HG03457 (cell line): ENCODE results near the gene NLGN2.

Experiments used
- ATAC-seq: cut with Tn5 transposase; IDR thresholded peaks from one replicate; pipeline ENCODE4 v1.9.1; 2021; ENCODE audit warnings: moderate number of reproducible peaks; ENCODE audit not compliant: unreplicated experiment

Gene NLGN2

DNA sequence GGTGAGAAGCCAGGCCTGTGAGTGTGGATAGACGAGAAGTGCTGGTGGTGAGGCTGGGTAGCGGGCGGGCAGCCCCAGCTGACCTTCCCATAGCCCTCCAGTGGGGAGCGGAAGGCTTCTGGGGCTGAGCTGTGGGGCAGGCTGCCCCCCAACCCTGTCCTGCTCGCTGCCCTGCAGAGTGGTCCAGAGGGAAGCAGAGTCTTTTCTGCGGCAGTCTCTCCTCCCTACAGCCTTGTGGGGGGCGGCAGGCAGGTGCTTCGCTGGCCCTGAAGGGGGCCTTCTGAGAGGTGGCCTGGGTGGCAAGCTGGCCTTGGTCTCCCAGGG, 3.7 kb downstream of the NLGN2 start:
- no peak for ATAC-seq

DNA sequence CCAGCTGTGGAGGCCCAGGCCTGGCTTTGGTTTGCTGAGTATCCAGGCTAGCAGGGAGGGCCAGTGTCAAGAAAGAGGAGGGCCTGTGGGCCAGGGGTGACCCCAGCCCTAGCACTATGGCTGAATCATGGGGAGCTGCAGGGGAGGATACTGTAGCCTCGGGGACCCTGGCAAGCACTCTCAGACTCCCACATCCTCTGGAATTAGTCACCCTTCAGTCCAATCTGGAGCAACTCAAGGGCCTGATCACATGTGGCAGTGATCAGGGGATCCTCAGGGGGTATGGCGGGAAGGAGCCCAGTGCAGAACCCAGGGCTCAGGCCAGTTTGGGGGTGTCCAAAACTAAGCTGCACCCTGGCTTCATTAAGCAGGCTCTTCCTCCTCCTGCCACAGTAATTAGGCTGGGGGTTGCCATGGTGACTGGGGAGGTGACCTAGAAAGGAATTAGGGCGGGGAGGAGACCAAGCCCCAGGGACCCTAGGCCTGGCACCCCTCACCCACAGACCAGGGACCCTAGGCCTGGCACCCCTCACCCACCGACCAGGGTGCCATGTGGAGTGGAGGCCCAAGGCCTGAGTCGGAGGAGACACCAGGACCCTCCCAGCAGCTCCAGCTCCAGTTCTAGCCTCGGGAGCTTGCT, 5.8 kb downstream of the NLGN2 start:
- no peak for ATAC-seq

DNA sequence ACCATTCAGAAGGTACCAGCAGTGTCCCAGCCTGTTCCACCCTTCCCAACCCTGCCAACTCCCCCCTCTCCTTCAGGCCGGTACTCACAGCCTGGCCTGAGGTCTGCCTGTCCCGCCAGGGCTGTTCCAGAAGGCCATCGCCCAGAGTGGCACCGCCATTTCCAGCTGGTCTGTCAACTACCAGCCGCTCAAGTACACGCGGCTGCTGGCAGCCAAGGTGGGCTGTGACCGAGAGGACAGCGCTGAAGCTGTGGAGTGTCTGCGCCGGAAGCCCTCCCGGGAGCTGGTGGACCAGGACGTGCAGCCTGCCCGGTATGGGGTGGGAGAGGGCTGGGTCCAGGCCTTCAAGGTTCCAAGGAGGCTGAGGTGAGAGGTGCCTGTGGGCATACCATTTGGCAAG, 7.2 kb downstream of the NLGN2 start:
- ATAC-seq, result no peak

DNA sequence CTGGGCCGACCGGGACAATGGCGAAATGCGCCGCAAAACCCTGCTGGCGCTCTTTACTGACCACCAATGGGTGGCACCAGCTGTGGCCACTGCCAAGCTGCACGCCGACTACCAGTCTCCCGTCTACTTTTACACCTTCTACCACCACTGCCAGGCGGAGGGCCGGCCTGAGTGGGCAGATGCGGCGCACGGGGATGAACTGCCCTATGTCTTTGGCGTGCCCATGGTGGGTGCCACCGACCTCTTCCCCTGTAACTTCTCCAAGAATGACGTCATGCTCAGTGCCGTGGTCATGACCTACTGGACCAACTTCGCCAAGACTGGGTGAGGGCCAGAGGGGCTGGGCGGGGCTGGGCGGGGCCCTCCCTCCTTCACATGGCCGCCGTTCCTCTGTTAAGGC, 8.1 kb downstream of the NLGN2 start:
- ATAC-seq, result no peak

DNA sequence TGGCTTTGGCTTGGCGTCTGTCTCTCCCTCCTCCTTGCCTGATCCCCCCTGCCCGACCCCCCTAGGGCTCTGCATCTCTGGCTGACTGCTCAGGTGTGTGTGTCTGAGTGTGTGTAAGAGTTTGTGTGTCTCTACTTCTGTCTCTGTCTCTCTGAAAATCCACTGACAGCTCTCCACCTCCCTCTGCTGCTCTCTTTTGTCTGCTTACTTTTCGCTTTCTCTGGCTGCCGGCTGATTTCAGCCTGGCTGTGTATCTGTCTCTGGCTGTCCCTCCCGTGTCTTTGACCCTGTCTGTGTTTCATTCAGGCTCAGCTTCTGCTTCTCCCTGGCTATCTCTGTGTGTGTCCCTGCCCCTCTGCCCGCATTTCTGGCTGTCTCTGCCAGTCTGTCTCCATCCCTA, 8.7 kb downstream of the NLGN2 start:
- ATAC-seq, result no peak

DNA sequence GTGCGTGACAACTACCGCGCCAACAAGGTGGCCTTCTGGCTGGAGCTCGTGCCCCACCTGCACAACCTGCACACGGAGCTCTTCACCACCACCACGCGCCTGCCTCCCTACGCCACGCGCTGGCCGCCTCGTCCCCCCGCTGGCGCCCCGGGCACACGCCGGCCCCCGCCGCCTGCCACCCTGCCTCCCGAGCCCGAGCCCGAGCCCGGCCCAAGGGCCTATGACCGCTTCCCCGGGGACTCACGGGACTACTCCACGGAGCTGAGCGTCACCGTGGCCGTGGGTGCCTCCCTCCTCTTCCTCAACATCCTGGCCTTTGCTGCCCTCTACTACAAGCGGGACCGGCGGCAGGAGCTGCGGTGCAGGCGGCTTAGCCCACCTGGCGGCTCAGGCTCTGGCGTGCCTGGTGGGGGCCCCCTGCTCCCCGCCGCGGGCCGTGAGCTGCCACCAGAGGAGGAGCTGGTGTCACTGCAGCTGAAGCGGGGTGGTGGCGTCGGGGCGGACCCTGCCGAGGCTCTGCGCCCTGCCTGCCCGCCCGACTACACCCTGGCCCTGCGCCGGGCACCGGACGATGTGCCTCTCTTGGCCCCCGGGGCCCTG, 9.5 kb downstream of the NLGN2 start:
- no peak for ATAC-seq

DNA sequence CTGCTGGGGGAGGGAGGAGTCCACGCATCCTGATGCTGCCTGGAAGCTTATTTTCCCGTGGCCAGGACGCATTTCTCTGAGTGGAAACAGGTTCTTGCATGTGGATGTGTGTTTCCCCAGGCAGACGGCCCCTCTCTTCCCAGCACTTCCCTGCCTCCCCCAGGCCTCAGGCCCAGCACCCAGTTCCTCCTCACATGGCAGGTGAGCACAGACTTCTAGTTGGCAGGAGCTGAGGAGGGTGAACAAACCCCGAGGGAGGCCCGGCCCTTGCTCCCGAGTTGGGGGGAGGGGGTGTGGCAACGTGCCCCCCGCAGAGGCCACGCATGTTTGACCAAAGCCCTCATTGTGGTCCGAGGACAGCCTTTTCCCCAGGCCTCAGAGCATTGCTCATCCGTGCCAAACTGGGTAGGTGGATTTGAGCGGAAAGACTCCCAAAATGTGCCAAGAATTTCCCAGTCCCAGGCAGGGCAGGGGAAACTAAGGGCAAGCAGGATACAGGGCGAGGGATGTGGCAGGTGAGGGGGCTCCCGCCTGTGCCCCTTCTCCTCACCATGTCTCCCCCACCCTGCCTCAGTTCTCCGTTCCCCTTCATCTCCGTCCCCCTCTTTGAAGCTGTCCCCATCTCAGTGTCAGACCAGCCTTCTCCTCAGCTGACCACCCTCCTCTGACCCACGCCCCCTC, 11.0 kb downstream of the NLGN2 start:
- no peak for ATAC-seq

DNA sequence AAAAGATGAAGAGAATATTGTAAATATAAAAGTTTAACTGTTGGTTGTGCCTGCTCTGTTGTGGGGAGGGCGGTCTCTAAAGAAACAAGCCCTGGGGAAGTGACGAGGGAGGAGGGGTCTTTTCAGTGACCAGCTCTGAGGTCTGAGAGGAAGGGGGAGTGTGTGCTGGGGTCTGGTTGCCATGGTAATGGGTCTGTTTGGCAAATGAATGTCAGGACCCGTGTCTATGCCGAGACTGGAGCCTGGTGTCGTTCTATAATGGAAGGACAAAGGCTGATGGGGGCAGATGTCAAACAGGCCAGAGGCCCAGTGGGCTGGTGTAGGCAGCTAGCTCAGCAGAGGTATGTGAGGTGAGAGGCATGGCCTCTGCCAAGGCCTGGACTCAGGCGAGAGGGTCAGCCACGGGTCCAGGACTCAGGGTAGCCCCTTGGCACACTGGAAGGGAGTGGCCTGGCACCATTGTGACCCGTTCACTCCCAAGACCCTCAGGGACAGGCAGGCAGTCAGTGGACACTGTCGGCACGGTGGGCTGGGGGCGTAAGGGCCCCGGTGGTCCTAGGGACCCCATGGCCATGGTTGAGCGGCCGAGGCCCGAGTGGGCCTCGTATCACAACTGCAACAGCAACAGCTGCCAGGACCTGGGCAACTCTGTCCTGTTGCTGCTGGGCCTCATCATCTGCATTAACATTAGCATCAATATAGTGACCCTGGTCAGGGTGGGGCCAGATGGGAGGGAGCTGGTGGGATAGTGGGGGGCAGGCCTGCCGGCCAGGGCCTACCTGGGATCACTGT, 12.4 kb downstream of the NLGN2 start, which contains the start of gene SPEM1:
Gene SPEM1, plus strand, starts transcription at position 506 of the 792 bp plus-strand sequence. Its CDS starts 61 bp downstream, at position 567.
- no peak for ATAC-seq

DNA sequence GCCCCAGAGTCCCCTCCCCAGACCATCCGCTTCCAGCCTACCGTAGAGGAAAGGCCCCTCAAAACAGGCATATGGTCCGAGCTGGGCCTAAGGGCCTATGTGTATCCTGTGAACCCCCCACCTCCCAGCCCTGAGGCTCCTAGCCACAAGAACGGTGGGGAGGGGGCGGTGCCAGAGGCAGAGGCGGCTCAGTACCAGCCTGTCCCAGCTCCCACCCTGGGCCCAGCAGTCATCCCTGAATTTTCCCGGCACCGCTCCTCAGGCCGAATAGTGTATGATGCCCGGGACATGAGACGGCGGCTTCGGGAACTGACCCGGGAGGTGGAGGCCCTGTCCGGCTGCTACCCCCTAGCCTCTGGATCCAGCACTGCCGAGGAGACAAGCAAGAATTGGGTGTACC, 13.5 kb downstream of the NLGN2 start:
- no peak for ATAC-seq

DNA sequence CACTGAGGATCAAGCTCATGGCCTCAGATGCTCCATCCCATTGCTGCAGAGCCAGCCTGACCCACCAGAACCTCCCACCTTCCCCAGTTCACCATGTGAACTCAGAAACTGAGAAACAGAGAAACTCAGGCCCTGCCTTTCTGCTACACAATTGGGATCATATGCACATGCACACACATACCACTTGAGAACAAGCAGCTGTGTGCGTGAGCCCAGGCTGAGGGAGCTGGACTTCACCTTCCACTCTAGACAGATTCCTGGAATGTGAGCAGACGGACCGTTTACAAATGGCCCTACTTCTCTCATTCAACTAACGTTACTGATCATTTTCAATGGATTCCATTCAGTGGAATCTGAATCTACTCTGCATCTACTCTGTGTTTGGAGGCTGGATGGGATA, 16.0 kb downstream of the NLGN2 start:
- ATAC-seq, result no peak

DNA sequence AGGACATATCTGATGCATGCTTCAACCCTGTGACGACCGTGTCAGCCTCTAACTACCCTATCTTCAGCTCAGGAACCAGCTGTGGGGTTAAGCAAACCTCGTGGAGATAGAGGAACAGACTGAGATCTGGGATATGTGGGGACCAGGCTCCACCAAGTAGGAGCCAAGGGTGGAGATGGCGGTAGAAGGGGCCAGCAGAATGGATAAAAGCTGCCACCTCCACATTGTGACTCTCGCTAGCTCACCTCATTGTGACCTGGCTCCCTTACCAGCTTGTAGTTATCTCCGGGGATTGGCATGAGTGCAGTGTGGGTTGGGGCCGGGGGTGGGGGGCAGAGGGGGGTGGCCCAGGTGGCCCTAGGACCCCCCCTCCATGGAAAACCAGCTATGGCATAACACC, 17.7 kb downstream of the NLGN2 start, which contains the start of gene SPEM2:
Gene SPEM2, plus strand, starts transcription at position 301 of the 400 bp plus-strand sequence. Its CDS starts 73 bp downstream, at position 374.
- no peak for ATAC-seq

DNA sequence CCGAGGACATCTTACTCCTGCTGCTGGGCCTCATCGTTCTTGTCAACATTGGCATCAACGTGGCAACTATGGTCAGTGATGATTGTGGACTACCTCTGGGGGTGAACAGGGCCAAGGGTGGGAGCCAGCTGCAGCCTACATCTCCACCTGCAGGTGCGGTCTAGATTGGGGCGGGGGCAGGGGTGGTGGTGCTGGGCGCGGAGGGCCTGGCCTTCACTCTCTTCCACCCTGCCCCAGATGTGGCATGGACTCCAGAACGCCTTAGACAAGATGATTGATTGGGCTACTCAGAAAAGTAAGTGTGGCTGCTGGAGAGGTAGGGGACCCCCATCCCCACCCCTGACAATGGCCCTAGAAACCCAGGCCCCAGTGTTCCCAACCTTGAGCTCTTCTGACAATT, 18.1 kb downstream of the NLGN2 start:
- no peak for ATAC-seq

DNA sequence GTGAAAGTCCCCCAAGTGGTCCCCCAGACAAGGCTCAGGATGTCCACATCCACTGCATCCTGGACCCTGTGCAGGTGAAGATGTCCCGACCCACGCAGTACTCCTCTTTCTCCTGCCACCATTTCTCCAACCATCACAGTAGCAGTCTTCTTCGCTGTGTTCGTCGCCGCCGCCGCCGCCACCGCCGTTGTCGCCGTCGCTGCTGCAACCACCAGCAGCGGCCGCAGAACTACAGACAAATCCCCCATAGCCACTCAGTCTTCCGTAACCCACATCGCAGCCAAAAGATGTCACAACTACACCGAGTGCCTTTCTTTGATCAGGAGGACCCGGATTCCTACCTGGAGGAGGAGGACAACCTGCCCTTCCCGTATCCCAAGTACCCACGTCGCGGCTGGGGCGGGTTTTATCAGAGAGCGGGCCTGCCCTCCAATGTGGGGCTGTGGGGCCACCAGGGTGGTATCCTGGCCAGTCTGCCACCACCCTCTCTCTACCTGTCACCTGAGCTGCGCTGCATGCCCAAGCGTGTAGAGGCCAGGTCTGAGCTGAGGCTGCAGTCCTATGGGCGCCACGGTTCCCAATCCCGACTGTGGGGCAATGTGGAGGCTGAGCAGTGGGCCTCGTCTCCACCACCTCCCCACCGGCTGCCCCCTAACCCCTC, 18.7 kb downstream of the NLGN2 start:
- no peak for ATAC-seq

DNA sequence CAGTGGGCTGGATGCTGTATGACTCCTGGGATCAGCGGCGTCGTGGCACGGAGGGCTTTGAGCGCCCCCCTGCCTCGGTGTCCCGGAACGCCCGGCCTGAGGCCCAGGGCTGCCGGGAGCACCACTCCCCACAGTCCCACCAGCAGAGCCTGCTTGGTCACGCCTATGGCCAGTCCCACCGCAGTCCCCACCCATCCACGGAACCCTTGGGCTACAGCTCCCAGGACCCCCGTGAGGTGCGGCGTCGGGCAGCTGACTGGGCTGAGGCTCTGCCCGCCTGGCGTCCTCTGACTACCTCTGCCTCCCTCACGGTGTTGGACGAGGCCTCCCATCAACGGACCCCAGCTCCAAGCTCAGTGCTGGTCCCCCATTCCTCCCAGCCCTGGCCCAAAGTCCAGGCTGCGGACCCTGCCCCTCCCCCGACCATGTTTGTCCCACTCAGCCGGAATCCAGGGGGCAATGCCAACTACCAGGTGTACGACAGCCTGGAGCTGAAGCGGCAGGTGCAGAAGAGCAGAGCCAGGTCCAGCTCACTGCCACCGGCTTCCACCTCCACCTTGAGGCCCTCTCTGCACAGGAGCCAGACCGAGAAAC, 19.3 kb downstream of the NLGN2 start:
- no peak for ATAC-seq

DNA sequence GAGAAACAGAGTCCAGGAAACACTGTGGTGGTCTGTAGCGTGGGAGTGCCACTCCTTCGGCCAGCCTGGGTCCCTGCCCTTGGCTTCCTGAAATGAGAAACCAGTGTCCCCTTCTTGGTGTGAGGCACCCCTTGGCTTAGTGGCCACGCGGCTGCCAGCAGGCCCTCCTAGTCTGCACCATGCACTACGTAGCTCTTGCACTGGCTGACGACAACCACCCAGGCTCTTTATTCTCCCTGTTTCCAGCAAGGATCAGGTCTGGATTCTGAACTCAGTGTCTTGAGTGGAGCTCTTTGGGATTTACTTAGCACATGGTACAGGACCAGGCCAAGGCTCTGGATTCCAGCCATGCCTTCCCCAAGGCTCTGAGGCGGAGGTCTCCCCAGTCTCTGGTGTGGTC, 19.9 kb downstream of the NLGN2 start:
- no peak for ATAC-seq

DNA sequence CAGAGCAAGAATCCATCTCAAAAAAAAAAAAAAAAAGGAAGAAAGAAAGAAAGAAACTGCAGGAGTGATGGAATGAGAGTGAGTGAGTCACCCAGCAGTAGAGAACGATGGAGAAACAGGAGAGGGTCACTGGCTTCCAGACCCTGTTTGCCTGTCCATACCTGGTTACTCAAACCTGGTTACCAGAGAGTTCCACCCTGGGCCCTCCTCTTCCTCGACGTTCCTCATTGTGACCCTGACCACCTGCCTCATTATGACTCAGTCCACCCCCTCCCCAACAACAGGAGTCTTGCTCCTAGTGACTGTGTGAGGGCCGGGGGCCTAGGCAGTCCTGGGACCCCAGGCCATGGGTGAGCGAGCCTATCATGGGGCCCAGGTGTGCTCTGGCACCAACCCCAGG, 20.9 kb downstream of the NLGN2 start, which contains the start of gene SPEM3:
Gene SPEM3, plus strand, starts transcription at position 301 of the 400 bp plus-strand sequence. Its CDS starts 46 bp downstream, at position 347.
- ATAC-seq, result no peak

DNA sequence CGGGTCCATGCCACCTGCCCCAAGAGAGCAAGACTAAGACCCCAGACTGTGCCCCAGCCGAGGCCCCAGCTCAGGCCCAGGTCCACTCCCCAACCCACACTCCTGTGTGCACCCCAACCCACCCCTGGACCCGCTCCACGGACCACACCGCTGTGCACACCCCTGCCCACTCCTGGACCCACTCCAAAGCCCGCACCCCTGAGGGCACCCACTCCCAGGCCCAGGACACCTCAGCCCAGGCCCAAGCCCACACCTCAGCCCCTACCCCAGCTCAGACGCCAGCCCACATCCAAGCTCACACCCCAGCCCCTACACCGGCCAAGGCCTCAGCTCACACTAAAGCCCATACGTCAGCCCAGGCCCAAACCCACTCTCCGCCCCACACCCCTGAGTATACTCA, 22.1 kb downstream of the NLGN2 start:
- ATAC-seq, result no peak

DNA sequence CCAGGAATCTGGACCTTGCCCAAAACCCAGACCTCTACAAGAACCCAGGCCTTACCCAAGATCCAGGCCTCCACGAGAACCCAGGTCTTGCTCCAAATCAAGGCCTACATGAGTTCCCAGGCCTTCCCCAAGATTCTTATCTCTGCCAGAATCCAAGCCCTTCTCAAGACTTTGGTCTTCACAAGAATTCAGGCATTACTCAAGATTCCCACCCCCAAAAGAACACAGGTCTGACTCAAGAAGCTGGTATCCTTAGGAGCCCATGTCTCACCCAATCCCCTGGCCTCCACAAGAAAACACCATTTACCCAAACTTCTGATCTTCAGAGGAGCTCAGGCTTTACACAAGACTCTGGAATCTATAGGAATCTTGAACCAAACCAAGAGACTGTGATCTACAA, 23.6 kb downstream of the NLGN2 start:
- ATAC-seq, result no peak

DNA sequence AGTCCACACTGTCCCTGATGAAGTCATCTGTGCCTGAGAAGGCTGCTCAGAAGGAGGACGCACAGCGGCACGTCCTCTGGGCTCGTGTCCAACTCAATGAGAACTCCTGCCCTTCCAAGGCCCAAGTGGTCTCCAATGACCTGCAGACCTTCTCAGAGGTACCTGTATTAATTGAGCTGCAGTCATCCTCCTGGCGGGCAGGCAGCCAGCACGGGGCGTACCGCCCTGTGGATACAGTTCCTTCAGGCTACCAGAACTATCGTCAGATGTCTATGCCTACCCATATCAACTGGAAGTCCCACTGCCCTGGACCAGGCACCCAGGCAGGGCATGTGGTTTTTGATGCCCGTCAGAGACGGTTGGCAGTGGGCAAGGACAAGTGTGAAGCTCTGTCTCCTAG, 24.7 kb downstream of the NLGN2 start:
- no peak for ATAC-seq

DNA sequence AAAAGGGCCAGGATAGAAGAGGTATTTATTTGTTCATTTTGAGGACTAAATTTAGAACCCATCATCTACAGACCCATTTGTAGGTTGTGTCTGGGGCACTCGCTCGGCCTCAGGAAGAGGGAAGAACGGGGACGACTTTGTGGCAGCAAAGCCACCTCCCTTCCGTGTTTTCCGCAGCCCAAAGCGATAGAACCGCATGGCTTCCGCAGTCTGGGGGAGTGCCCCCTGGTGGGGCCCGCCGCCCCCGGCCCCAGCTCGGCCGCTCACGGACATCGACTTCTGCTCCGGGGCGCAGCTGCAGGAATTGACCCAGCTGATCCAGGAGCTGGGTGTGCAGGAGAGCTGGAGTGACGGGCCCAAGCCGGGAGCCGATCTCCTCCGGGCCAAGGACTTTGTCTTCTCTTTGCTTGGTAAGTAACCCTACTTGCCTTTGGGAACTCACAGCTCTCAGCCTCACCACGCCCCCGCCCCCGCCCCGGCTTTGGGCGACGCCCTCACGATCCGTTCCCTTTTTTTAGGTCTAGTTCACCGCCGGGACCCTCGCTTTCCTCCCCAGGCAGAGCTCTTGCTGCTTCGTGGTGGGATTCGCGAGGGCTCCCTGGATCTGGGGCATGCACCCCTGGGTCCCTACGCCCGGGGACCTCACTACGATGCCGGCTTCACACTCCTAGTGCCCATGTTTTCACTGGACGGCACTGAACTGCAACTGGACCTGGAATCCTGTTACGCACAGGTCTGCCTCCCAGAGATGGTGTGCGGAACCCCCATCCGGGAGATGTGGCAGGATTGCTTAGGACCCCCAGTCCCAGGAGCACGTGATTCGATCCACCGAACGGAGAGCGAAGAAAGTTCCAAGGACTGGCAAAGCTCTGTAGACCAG, 28.3 kb downstream of the NLGN2 start:
- peak; percentile 4 for ATAC-seq
